HepG2 (cell line): ENCODE measurements around the gene KCNB1. TPM values are rescaled to one million over a fixed set of nuclear protein-coding genes. Genes with fewer than 3 reads are reported as not detected.

Experiments used
- ATAC-seq: fragments of 200-7000 bp; cut with Tn5 transposase; 3 replicates; pipeline ENCODE4 v1.9.1; 2020; ENCODE audit warnings: mild to moderate bottlenecking, moderate library complexity
- BruUV-seq: library from RNA; stranded (reverse); fragments of 400-500 nt; replicated peaks from 2 replicates; lab custom pipeline; 2021; lab: Mats Ljungman, UMichigan
- CTCF ChIA-PET: fragments of 300-600 bp; formaldehyde crosslinking; extraction: SDS; loops from one replicate; lab custom pipeline; 2021; ENCODE audit warnings: low total read pairs, inconsistent platforms, low intra/inter-chr PET ratio; lab: Yijun Ruan, JAX
- POLR2A ChIA-PET: fragments of 350-600 bp; sonication (Branson Sonifier 250); formaldehyde crosslinking; loops from one replicate; lab custom pipeline; 2020; ENCODE audit warnings: antibody characterized with exemption, inconsistent platforms; lab: Yijun Ruan, JAX
- DNase-seq: peaks from one replicate; pipeline ENCODE4 v3.0.0-alpha.2; 2015; ENCODE audit warnings: low spot score
- FAIRE-seq: peaks from 3 replicates; lab custom pipeline; 2011; peaks lifted over from hg19 to GRCh38; lab: Jason Lieb, UNC
- H2AFZ ChIP-seq: one replicate; pipeline ENCODE4 v1.6.1; 2011; ENCODE audit warnings: low read length, inconsistent platforms
- H3K27ac ChIP-seq: fragments of 300-600 bp; 3 replicates; pipeline ENCODE4 v1.8.0; 2011; ENCODE audit warnings: mixed run types, mild to moderate bottlenecking, mixed read lengths, low read length, inconsistent platforms; ENCODE audit not compliant: insufficient read depth; ENCODE audit errors: extremely low read length
- H3K27me3 ChIP-seq, 2 experiments: fragments of 200-600 bp in 1 of 2; 2 replicates in 1 of 2; 3 replicates in 1 of 2; pipeline versions ENCODE4 v1.6.0 to v1.8.0; 2011; ENCODE audit warnings: low read length in 2 of 2, mild to moderate bottlenecking in 2 of 2, moderate library complexity in 2 of 2, inconsistent platforms in 1 of 2; ENCODE audit not compliant: insufficient read depth in 2 of 2, control insufficient read depth in 1 of 2
- H3K36me3 ChIP-seq, 2 experiments: fragments of 200-600 bp in 1 of 2; replicated peaks in 1 of 2; 2 replicates in 1 of 2; 3 replicates in 1 of 2; pipeline versions ENCODE4 v1.5.1 to v1.8.0; 2011; ENCODE audit warnings: low read length in 2 of 2, inconsistent platforms in 1 of 2; ENCODE audit not compliant: insufficient read depth in 2 of 2, control insufficient read depth in 1 of 2
- H3K4me1 ChIP-seq: 2 replicates; pipeline ENCODE4 v1.5.1; 2012; ENCODE audit warnings: low read length, inconsistent platforms; ENCODE audit not compliant: insufficient read depth
- H3K4me2 ChIP-seq: 2 replicates; pipeline ENCODE4 v1.6.0; 2011; ENCODE audit warnings: low read depth, low read length, inconsistent platforms
- H3K4me3 ChIP-seq, 3 experiments: fragments of 200-600 bp in 1 of 3; sonication (generic), shearing (Covaris generic) in 1 of 3; replicated peaks in 1 of 3; 2 replicates each; pipeline ENCODE4 v1.5.1; 2011 to 2016; ENCODE audit warnings: low read length in 3 of 3, inconsistent platforms in 2 of 3, low read depth in 2 of 3, mild to moderate bottlenecking in 2 of 3, control low read depth in 1 of 3, mixed read lengths in 1 of 3; ENCODE audit not compliant: insufficient read depth in 1 of 3
- H3K79me2 ChIP-seq: one replicate; pipeline ENCODE4 v1.6.1; 2011; ENCODE audit warnings: low read length, inconsistent platforms; ENCODE audit not compliant: insufficient read depth
- H3K9ac ChIP-seq: 2 replicates; pipeline ENCODE4 v1.6.0; 2011; ENCODE audit warnings: mild to moderate bottlenecking, low read depth, low read length, inconsistent platforms; ENCODE audit not compliant: insufficient read depth
- H3K9me3 ChIP-seq: 2 replicates; pipeline ENCODE4 v1.5.1; 2012; ENCODE audit warnings: mild to moderate bottlenecking, low read length
- H4K20me1 ChIP-seq: 2 replicates; pipeline ENCODE4 v1.6.0; 2011; ENCODE audit warnings: inconsistent platforms, mild to moderate bottlenecking, low read length, moderate library complexity; ENCODE audit not compliant: insufficient read depth
- AKAP8 ChIP-seq: sonication (generic); formaldehyde crosslinking; IDR thresholded peaks from 2 replicates; pipeline ENCODE4 v1.5.1; 2020; ENCODE audit warnings: mild to moderate bottlenecking, missing genetic modification reagents
- HMG20A ChIP-seq: IDR thresholded peaks from 2 replicates; pipeline ENCODE4 v1.6.1; 2016; ENCODE audit warnings: borderline replicate concordance
- PHB2 ChIP-seq: fragments of 450-650 bp; IDR thresholded peaks from 2 replicates; pipeline ENCODE4 v1.6.1; 2018; ENCODE audit not compliant: partially characterized antibody
- PRPF4 ChIP-seq: fragments of 200-400 bp; formaldehyde crosslinking; IDR thresholded peaks from 2 replicates; pipeline ENCODE4 v1.6.1; 2016; ENCODE audit warnings: low read length, low read depth; ENCODE audit not compliant: poor library complexity, severe bottlenecking
- SMYD3 ChIP-seq: sonication (generic); formaldehyde crosslinking; IDR thresholded peaks from 2 replicates; pipeline ENCODE4 v1.8.1; 2023; ENCODE audit warnings: mild to moderate bottlenecking, missing genetic modification reagents
- ZNF768 ChIP-seq: sonication (generic); formaldehyde crosslinking; IDR thresholded peaks from 2 replicates; pipeline ENCODE4 v1.4.0; 2020; ENCODE audit warnings: missing genetic modification reagents
- WGBS: methylation state at CpG from one replicate; pipeline ENCODE4 v1.1.6; 2017; ENCODE audit warnings: low lambda C conversion rate; 5-methylcytosine and 5-hydroxymethylcytosine counted together
- in situ Hi-C: cut with HindIII; loops from 2 replicates; pipeline ENCODE4 v1.10.0; 2017; ENCODE audit warnings: low pct_unique_long_range_greater_than_20kb; ENCODE audit not compliant: extremely low pct_ligation_motif_present
- intact Hi-C: fragments of 100-400 bp; cut with micrococcal nuclease; formaldehyde crosslinking; loops from one replicate; pipeline ENCODE4 v1.10.0; 2022; ENCODE audit not compliant: unreplicated experiment
- polyA plus RNA-seq, 8 experiments: library from polyadenylated mRNA; depleted of rRNA in 3 of 8; stranded (reverse) in 7 of 8; unstranded in 1 of 8; fragments of >200 nt; fragmentation: Illumina TruSeq in 4 of 8; extraction: Trizol in 4 of 8; gene quantifications; 2 replicates each; pipeline versions ENCODE4 v1.2.1 to v1.2.3, GENCODE V29; 2011 to 2016; ENCODE audit warnings: low read depth in 4 of 8, missing spikeins in 1 of 8, mixed read lengths in 1 of 8; ENCODE audit not compliant: insufficient read depth in 1 of 8
- total RNA-seq, 5 experiments: library from RNA; depleted of rRNA; stranded (reverse); fragments of >200 nt; fragmentation: Illumina TruSeq; extraction: Trizol; gene quantifications; 2 replicates each; pipeline ENCODE4 v1.2.3, GENCODE V29; 2016; ENCODE audit warnings: low read depth in 1 of 5
- TF ChIP-seq, protein P1 (sequence below): IDR thresholded peaks from 2 replicates; pipeline ENCODE4 v1.6.1; 2016
- TF ChIP-seq, protein P2 (sequence below): sonication (generic); formaldehyde crosslinking; IDR thresholded peaks from 2 replicates; pipeline ENCODE4 v1.5.0; 2020; ENCODE audit warnings: missing genetic modification reagents
- TF ChIP-seq, protein P3 (sequence below): IDR thresholded peaks from 2 replicates; pipeline ENCODE4 v1.6.1; 2018; ENCODE audit warnings: missing genetic modification reagents, mild to moderate bottlenecking, missing compliant biosample characterization
- TF ChIP-seq, protein P4 (sequence below): sonication (generic); formaldehyde crosslinking; IDR thresholded peaks from 2 replicates; pipeline ENCODE4 v1.4.0; 2020; ENCODE audit warnings: missing genetic modification reagents, borderline replicate concordance

Gene KCNB1
- total and polyA plus RNA-seq, 2 of the 13 experiments (the other 11 are each of a cell fraction or from before 2014, with no cell fraction given): 0.02 TPM; not detected in 1

DNA sequence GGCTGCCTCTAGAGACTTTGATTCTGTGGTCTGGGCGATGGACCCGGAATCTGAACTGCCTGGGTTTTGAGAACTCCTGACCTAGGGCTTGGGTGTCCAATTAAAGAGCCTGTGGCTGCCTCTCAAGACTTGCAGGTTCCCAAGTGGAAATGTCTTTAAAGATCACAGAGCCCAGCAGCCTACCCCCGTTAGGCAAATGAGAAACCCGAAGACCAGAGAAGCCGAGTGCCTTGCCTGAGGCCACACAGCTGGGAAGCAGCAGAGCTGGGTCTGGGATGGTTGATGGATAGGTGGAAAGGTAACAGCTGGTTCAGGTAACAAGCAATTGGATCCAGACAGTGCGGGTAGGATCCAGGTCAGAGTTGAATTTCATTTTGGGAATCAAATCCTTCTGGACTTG, 25.8 kb downstream of the KCNB1 start:
- in situ Hi-C loops: no loop called here

DNA sequence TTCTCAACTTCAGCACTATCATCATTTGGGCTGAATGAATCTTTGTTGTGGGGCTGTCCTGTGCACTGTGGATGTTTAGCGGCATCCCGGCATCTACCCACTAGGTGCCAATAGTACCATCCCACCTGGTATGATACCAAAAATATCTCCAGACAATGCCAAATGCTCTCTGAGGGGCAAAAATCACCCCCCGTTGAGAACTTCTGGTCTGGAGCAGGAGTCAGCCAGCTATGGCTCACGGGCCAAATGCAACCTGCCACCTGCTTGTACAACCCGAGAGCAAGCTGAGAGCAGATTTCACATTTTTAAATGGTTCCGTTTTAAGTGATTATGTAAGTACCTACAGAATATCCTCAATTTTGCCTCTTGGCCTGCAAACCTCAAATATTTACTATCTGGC, 26.8 kb downstream of the KCNB1 start:
- Histone ChIP-seq H3K27me3 (peaks cover 6 to 41% of the 10 kb centered on the region in 2 experiments; a peak in 3 of 5 replicates), H3K4me1 (no peaks in the 10 kb centered on the region), H4K20me1 (no peaks in the 10 kb centered on the region), H3K79me2 (no peaks in the 10 kb centered on the region), H3K4me2 (no peak overlapping the region), H3K4me3 (no peak overlapping the region), H2AFZ (no peak overlapping the region), H3K9me3 (no peaks in the 10 kb centered on the region), H3K9ac (no peak overlapping the region), H3K36me3 (no peaks in the 10 kb centered on the region), H3K27ac (no peak overlapping the region)
- DNase-seq (no peak), FAIRE-seq (no peak), ATAC-seq (no peak)
- 18% methylated on average over 6 of the region's 6 CpGs for WGBS
- in situ Hi-C loops: no loop called here
- TF ChIP-seq, protein P1, sequence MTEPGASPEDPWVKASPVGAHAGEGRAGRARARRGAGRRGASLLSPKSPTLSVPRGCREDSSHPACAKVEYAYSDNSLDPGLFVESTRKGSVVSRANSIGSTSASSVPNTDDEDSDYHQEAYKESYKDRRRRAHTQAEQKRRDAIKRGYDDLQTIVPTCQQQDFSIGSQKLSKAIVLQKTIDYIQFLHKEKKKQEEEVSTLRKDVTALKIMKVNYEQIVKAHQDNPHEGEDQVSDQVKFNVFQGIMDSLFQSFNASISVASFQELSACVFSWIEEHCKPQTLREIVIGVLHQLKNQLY (CRISPR knock-in tag): no peak
- TF ChIP-seq, protein P2, sequence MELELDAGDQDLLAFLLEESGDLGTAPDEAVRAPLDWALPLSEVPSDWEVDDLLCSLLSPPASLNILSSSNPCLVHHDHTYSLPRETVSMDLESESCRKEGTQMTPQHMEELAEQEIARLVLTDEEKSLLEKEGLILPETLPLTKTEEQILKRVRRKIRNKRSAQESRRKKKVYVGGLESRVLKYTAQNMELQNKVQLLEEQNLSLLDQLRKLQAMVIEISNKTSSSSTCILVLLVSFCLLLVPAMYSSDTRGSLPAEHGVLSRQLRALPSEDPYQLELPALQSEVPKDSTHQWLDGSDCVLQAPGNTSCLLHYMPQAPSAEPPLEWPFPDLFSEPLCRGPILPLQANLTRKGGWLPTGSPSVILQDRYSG (CRISPR knock-in tag): no peak
- TF ChIP-seq HMG20A (no peak), SMYD3 (CRISPR knock-in tag) (no peak), PHB2 (no peak), AKAP8 (CRISPR knock-in tag) (no peak), PRPF4 (no peak)
- TF ChIP-seq, protein P3, sequence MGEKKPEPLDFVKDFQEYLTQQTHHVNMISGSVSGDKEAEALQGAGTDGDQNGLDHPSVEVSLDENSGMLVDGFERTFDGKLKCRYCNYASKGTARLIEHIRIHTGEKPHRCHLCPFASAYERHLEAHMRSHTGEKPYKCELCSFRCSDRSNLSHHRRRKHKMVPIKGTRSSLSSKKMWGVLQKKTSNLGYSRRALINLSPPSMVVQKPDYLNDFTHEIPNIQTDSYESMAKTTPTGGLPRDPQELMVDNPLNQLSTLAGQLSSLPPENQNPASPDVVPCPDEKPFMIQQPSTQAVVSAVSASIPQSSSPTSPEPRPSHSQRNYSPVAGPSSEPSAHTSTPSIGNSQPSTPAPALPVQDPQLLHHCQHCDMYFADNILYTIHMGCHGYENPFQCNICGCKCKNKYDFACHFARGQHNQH: no peak
- ChIA-PET CTCF (no interaction called here), POLR2A (no interaction called here)
- intact Hi-C loops: no loop called here
- no TSS peak for BruUV-seq

More for the DNA sequence above, 25.8 kb downstream of the KCNB1 start:
- H3K4me1 ChIP-seq: no peaks in the 10 kb centered on the region
- ChIA-PET POLR2A (no interaction called here), CTCF (no interaction called here)
- WGBS: 47% methylated on average over 6 of the region's 6 CpGs
- TF ChIP-seq, protein P4, sequence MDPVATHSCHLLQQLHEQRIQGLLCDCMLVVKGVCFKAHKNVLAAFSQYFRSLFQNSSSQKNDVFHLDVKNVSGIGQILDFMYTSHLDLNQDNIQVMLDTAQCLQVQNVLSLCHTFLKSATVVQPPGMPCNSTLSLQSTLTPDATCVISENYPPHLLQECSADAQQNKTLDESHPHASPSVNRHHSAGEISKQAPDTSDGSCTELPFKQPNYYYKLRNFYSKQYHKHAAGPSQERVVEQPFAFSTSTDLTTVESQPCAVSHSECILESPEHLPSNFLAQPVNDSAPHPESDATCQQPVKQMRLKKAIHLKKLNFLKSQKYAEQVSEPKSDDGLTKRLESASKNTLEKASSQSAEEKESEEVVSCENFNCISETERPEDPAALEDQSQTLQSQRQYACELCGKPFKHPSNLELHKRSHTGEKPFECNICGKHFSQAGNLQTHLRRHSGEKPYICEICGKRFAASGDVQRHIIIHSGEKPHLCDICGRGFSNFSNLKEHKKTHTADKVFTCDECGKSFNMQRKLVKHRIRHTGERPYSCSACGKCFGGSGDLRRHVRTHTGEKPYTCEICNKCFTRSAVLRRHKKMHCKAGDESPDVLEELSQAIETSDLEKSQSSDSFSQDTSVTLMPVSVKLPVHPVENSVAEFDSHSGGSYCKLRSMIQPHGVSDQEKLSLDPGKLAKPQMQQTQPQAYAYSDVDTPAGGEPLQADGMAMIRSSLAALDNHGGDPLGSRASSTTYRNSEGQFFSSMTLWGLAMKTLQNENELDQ: no peak
- peak; percentile 87 for TF ChIP-seq ZNF768
- H3K9me3 ChIP-seq: no peaks in the 10 kb centered on the region
- no peak for FAIRE-seq
- H3K9ac ChIP-seq: no peak overlapping the region
- H3K4me2 ChIP-seq: no peak overlapping the region
- H3K4me3 ChIP-seq: no peak overlapping the region
- H2AFZ ChIP-seq: no peak overlapping the region
- no TSS peak for BruUV-seq
- no peaks in the 10 kb centered on the region for H4K20me1 ChIP-seq
- no peaks in the 10 kb centered on the region for H3K36me3 ChIP-seq
- intact Hi-C loops: no loop called here
- H3K27ac ChIP-seq: no peak overlapping the region
- peaks cover 6 to 49% of the 10 kb centered on the region in 2 experiments; a peak in 3 of 5 replicates for H3K27me3 ChIP-seq
- no peak for DNase-seq
- H3K79me2 ChIP-seq: no peaks in the 10 kb centered on the region
- no peak for ATAC-seq
